K562 (cell line): ENCODE results near the gene RPS19BP1. TPM values are rescaled to one million over a fixed set of nuclear protein-coding genes. Genes with fewer than 3 reads are reported as not detected.

Experiments used
- CBFA2T3 ChIP-seq: fragments of 450-650 bp; IDR thresholded peaks from 2 replicates; pipeline ENCODE4 v1.6.1; 2017
- GABPA ChIP-seq: fragments of 200-800 bp; sonication (Bioruptor generic); conservative IDR thresholded peaks from 2 replicates; pipeline ENCODE4 v1.6.1; 2016; ENCODE audit warnings: low read depth, missing genetic modification characterization, missing compliant biosample characterization
- HDAC2 ChIP-seq: fragments of 450-650 bp; IDR thresholded peaks from 2 replicates; pipeline ENCODE4 v1.6.1; 2016; ENCODE audit warnings: mild to moderate bottlenecking
- ZNF408 ChIP-seq: fragments of 250-450 bp; sonication (Bioruptor Pico); IDR thresholded peaks from 2 replicates; pipeline ENCODE4 v1.4.0; 2020; ENCODE audit warnings: low read depth, mild to moderate bottlenecking, moderate library complexity
- polyA plus RNA-seq, 8 experiments: library from polyadenylated mRNA; depleted of rRNA in 4 of 8; stranded (reverse) in 5 of 8; unstranded in 3 of 8; fragments of >200 nt; fragmentation: Nextera tagmentation in 2 of 8; fragmentation: Illumina TruSeq in 1 of 8; extraction: Ambion mirVana in 2 of 8; extraction: Trizol in 1 of 8; gene quantifications; 2 replicates each; pipeline versions ENCODE4 v1.2.1 to v1.2.3, GENCODE V29; 2011 to 2014; ENCODE audit warnings: inconsistent platforms in 1 of 8, missing spikeins in 1 of 8
- total RNA-seq, 7 experiments: library from RNA; depleted of rRNA in 6 of 7; stranded (reverse); fragments of >200 nt in 6 of 7; fragmentation: Illumina TruSeq in 2 of 7; extraction: Trizol in 2 of 7; gene quantifications; 2 replicates each; pipeline versions ENCODE4 v1.2.1 to v1.2.3, GENCODE V29; 2011 to 2021; ENCODE audit warnings: low replicate concordance in 1 of 7
- TF ChIP-seq, protein P1 (sequence below): fragments of 200-600 bp; sonication (generic); IDR thresholded peaks from one replicate; pipeline ENCODE4 v1.6.1; 2012; ENCODE audit warnings: mild to moderate bottlenecking, low read depth, low read length, inconsistent platforms
- TF ChIP-seq, protein P2 (sequence below): fragments of 450-650 bp; IDR thresholded peaks from 2 replicates; pipeline ENCODE4 v1.6.1; 2016; ENCODE audit warnings: mild to moderate bottlenecking
- TF ChIP-seq, protein P3 (sequence below): sonication (generic); IDR thresholded peaks from 2 replicates; pipeline ENCODE4 v1.6.1; 2016
- TF ChIP-seq, protein P4 (sequence below), 3 experiments: IDR thresholded peaks in 2 of 3; conservative IDR thresholded peaks in 1 of 3; 2 replicates each; pipeline ENCODE4 v1.5.1; 2011 to 2012; ENCODE audit warnings: low read length in 3 of 3, mild to moderate bottlenecking in 3 of 3, control low read depth in 2 of 3, improper control_type of control experiment in 1 of 3, inconsistent platforms in 1 of 3, low read depth in 1 of 3, mixed read lengths in 1 of 3, moderate library complexity in 1 of 3; ENCODE audit not compliant: insufficient read depth in 2 of 3
- TF ChIP-seq, protein P5 (sequence below): fragments of 250-450 bp; sonication (Bioruptor Pico); IDR thresholded peaks from 2 replicates; pipeline ENCODE4 v1.5.0; 2022; ENCODE audit warnings: mild to moderate bottlenecking

Gene RPS19BP1
- total and polyA plus RNA-seq, 9 of the 15 experiments (the other 6 are each of a cell fraction or from before 2014, with no cell fraction given) = 3.0 to 223 (median 84.3) TPM

DNA sequence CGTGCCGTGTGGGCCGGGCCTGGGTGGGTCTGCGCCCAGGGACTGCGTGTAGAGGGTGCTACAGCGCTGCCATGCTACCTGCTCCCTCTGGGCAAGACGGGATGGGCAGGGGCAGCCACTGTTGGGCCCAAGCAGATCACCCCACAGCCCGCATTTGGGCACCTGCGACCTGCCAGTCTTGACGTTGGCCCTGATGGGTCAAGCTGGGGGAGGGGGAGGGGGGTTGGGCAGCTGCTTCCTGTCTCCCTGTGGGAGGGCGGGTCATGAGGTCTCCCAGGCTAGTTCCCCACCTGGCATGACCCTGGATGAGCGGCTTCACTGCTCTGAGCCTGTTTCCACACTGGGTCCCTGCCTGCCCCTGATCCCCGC is 2.8 kb upstream of the RPS19BP1 start (continued):
- TF ChIP-seq, protein P1, sequence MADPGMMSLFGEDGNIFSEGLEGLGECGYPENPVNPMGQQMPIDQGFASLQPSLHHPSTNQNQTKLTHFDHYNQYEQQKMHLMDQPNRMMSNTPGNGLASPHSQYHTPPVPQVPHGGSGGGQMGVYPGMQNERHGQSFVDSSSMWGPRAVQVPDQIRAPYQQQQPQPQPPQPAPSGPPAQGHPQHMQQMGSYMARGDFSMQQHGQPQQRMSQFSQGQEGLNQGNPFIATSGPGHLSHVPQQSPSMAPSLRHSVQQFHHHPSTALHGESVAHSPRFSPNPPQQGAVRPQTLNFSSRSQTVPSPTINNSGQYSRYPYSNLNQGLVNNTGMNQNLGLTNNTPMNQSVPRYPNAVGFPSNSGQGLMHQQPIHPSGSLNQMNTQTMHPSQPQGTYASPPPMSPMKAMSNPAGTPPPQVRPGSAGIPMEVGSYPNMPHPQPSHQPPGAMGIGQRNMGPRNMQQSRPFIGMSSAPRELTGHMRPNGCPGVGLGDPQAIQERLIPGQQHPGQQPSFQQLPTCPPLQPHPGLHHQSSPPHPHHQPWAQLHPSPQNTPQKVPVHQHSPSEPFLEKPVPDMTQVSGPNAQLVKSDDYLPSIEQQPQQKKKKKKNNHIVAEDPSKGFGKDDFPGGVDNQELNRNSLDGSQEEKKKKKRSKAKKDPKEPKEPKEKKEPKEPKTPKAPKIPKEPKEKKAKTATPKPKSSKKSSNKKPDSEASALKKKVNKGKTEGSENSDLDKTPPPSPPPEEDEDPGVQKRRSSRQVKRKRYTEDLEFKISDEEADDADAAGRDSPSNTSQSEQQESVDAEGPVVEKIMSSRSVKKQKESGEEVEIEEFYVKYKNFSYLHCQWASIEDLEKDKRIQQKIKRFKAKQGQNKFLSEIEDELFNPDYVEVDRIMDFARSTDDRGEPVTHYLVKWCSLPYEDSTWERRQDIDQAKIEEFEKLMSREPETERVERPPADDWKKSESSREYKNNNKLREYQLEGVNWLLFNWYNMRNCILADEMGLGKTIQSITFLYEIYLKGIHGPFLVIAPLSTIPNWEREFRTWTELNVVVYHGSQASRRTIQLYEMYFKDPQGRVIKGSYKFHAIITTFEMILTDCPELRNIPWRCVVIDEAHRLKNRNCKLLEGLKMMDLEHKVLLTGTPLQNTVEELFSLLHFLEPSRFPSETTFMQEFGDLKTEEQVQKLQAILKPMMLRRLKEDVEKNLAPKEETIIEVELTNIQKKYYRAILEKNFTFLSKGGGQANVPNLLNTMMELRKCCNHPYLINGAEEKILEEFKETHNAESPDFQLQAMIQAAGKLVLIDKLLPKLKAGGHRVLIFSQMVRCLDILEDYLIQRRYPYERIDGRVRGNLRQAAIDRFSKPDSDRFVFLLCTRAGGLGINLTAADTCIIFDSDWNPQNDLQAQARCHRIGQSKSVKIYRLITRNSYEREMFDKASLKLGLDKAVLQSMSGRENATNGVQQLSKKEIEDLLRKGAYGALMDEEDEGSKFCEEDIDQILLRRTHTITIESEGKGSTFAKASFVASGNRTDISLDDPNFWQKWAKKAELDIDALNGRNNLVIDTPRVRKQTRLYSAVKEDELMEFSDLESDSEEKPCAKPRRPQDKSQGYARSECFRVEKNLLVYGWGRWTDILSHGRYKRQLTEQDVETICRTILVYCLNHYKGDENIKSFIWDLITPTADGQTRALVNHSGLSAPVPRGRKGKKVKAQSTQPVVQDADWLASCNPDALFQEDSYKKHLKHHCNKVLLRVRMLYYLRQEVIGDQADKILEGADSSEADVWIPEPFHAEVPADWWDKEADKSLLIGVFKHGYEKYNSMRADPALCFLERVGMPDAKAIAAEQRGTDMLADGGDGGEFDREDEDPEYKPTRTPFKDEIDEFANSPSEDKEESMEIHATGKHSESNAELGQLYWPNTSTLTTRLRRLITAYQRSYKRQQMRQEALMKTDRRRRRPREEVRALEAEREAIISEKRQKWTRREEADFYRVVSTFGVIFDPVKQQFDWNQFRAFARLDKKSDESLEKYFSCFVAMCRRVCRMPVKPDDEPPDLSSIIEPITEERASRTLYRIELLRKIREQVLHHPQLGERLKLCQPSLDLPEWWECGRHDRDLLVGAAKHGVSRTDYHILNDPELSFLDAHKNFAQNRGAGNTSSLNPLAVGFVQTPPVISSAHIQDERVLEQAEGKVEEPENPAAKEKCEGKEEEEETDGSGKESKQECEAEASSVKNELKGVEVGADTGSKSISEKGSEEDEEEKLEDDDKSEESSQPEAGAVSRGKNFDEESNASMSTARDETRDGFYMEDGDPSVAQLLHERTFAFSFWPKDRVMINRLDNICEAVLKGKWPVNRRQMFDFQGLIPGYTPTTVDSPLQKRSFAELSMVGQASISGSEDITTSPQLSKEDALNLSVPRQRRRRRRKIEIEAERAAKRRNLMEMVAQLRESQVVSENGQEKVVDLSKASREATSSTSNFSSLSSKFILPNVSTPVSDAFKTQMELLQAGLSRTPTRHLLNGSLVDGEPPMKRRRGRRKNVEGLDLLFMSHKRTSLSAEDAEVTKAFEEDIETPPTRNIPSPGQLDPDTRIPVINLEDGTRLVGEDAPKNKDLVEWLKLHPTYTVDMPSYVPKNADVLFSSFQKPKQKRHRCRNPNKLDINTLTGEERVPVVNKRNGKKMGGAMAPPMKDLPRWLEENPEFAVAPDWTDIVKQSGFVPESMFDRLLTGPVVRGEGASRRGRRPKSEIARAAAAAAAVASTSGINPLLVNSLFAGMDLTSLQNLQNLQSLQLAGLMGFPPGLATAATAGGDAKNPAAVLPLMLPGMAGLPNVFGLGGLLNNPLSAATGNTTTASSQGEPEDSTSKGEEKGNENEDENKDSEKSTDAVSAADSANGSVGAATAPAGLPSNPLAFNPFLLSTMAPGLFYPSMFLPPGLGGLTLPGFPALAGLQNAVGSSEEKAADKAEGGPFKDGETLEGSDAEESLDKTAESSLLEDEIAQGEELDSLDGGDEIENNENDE = no peak
- TF ChIP-seq, protein P2, sequence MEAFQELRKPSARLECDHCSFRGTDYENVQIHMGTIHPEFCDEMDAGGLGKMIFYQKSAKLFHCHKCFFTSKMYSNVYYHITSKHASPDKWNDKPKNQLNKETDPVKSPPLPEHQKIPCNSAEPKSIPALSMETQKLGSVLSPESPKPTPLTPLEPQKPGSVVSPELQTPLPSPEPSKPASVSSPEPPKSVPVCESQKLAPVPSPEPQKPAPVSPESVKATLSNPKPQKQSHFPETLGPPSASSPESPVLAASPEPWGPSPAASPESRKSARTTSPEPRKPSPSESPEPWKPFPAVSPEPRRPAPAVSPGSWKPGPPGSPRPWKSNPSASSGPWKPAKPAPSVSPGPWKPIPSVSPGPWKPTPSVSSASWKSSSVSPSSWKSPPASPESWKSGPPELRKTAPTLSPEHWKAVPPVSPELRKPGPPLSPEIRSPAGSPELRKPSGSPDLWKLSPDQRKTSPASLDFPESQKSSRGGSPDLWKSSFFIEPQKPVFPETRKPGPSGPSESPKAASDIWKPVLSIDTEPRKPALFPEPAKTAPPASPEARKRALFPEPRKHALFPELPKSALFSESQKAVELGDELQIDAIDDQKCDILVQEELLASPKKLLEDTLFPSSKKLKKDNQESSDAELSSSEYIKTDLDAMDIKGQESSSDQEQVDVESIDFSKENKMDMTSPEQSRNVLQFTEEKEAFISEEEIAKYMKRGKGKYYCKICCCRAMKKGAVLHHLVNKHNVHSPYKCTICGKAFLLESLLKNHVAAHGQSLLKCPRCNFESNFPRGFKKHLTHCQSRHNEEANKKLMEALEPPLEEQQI = no peak
- TF ChIP-seq, protein P3, sequence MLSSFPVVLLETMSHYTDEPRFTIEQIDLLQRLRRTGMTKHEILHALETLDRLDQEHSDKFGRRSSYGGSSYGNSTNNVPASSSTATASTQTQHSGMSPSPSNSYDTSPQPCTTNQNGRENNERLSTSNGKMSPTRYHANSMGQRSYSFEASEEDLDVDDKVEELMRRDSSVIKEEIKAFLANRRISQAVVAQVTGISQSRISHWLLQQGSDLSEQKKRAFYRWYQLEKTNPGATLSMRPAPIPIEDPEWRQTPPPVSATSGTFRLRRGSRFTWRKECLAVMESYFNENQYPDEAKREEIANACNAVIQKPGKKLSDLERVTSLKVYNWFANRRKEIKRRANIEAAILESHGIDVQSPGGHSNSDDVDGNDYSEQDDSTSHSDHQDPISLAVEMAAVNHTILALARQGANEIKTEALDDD = no peak
- TF ChIP-seq ZNF408 (no peak), HDAC2 (no peak), GABPA (tag) (no peak), CBFA2T3 (no peak)
- TF ChIP-seq, protein P4, sequence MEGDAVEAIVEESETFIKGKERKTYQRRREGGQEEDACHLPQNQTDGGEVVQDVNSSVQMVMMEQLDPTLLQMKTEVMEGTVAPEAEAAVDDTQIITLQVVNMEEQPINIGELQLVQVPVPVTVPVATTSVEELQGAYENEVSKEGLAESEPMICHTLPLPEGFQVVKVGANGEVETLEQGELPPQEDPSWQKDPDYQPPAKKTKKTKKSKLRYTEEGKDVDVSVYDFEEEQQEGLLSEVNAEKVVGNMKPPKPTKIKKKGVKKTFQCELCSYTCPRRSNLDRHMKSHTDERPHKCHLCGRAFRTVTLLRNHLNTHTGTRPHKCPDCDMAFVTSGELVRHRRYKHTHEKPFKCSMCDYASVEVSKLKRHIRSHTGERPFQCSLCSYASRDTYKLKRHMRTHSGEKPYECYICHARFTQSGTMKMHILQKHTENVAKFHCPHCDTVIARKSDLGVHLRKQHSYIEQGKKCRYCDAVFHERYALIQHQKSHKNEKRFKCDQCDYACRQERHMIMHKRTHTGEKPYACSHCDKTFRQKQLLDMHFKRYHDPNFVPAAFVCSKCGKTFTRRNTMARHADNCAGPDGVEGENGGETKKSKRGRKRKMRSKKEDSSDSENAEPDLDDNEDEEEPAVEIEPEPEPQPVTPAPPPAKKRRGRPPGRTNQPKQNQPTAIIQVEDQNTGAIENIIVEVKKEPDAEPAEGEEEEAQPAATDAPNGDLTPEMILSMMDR (IDR thresholded peaks at IDR 0.05 in 2 of 3, conservative IDR thresholded peaks at IDR 0.05 in 1 of 3; ENCODE audit: insufficient read depth in 2 of 3, low read depth in 1 of 3, low read length in 3 of 3) = no peak
- TF ChIP-seq, protein P5, sequence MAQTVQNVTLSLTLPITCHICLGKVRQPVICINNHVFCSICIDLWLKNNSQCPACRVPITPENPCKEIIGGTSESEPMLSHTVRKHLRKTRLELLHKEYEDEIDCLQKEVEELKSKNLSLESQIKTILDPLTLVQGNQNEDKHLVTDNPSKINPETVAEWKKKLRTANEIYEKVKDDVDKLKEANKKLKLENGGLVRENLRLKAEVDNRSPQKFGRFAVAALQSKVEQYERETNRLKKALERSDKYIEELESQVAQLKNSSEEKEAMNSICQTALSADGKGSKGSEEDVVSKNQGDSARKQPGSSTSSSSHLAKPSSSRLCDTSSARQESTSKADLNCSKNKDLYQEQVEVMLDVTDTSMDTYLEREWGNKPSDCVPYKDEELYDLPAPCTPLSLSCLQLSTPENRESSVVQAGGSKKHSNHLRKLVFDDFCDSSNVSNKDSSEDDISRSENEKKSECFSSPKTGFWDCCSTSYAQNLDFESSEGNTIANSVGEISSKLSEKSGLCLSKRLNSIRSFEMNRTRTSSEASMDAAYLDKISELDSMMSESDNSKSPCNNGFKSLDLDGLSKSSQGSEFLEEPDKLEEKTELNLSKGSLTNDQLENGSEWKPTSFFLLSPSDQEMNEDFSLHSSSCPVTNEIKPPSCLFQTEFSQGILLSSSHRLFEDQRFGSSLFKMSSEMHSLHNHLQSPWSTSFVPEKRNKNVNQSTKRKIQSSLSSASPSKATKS (CRISPR knock-in tag) = no peak
